ENCODE data around the gene PDAP1. TPM values are rescaled to one million over a fixed set of nuclear protein-coding genes. Genes with fewer than 3 reads are reported as not detected.
A peak's percentile ranks its signal among the peaks of the same experiment; 100 is the strongest.

PDAP1 gene
- total and polyA plus RNA-seq, 2 of the 13 experiments (the other 11 are each of a cell fraction or from before 2014, with no cell fraction given) = 13.0 to 100 TPM

DNA sequence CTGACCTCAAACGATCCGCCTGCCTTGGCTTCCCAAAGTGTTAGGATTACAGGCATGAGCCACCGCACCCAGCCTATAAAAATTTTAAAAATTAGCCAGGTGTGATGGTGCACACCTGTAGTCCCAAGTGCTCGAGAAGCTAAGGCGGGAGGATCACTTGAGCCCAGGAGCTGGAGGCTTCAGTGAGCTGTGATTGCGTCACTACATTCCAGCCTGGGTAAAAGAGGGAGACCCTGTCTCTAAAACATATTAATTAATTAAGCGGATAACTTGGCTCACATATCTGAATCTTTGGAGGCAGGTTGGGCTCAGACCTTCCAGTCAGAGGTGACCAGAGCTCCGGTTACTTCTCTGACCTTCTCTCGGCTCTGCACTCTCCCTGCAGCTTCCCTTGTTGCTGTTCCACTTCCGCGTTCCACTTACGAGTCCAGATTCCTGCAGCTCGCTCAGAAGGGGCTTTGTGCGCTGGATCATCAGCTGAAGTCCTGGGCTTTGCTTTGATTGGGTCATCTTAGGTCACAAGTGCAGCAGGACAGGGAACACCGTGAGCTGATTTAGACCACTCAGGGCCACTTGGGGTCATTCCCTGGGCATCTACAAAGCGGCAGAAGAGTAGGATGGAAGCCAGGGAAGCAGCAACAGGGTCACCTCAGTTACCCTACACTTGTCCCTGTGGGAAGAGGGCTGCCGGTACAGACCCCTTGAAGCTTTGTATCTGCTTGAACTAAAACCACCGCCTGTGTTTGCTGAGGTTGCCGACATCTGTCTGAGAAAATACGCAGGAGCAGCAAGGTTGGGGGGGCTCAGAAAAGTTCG lies 35.9 kb downstream of the PDAP1 start (continued):
- TF ChIP-seq, protein P1, sequence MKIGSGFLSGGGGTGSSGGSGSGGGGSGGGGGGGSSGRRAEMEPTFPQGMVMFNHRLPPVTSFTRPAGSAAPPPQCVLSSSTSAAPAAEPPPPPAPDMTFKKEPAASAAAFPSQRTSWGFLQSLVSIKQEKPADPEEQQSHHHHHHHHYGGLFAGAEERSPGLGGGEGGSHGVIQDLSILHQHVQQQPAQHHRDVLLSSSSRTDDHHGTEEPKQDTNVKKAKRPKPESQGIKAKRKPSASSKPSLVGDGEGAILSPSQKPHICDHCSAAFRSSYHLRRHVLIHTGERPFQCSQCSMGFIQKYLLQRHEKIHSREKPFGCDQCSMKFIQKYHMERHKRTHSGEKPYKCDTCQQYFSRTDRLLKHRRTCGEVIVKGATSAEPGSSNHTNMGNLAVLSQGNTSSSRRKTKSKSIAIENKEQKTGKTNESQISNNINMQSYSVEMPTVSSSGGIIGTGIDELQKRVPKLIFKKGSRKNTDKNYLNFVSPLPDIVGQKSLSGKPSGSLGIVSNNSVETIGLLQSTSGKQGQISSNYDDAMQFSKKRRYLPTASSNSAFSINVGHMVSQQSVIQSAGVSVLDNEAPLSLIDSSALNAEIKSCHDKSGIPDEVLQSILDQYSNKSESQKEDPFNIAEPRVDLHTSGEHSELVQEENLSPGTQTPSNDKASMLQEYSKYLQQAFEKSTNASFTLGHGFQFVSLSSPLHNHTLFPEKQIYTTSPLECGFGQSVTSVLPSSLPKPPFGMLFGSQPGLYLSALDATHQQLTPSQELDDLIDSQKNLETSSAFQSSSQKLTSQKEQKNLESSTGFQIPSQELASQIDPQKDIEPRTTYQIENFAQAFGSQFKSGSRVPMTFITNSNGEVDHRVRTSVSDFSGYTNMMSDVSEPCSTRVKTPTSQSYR (CRISPR knock-in tag; IDR thresholded peaks at IDR 0.05; ENCODE audit: borderline replicate concordance) = no peak
- TF ChIP-seq ZNF367 (CRISPR knock-in tag; IDR thresholded peaks at IDR 0.05; ENCODE audit: borderline replicate concordance) = no peak
- no peak for TF ChIP-seq STAT5B (CRISPR knock-in tag; IDR thresholded peaks at IDR 0.05)
- 0 out of 2 replicates have a peak, but pooled peaks have one; percentile 19 for TF ChIP-seq ZNF644 (CRISPR knock-in tag; IDR thresholded peaks at IDR 0.05; ENCODE audit: low read depth)
- peak; percentile 67; the same call in 1 of the 2 replicates for TF ChIP-seq MIER2 (CRISPR knock-in tag; IDR thresholded peaks at IDR 0.05)
- TF ChIP-seq POLR2G (IDR thresholded peaks at IDR 0.05; ENCODE audit: low read depth, low read length) = peak; percentile 78
- TF ChIP-seq NFYC (CRISPR knock-in tag; IDR thresholded peaks at IDR 0.05) = peak; percentile 65
- TF ChIP-seq, protein P2, sequence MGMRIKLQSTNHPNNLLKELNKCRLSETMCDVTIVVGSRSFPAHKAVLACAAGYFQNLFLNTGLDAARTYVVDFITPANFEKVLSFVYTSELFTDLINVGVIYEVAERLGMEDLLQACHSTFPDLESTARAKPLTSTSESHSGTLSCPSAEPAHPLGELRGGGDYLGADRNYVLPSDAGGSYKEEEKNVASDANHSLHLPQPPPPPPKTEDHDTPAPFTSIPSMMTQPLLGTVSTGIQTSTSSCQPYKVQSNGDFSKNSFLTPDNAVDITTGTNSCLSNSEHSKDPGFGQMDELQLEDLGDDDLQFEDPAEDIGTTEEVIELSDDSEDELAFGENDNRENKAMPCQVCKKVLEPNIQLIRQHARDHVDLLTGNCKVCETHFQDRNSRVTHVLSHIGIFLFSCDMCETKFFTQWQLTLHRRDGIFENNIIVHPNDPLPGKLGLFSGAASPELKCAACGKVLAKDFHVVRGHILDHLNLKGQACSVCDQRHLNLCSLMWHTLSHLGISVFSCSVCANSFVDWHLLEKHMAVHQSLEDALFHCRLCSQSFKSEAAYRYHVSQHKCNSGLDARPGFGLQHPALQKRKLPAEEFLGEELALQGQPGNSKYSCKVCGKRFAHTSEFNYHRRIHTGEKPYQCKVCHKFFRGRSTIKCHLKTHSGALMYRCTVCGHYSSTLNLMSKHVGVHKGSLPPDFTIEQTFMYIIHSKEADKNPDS (CRISPR knock-in tag; IDR thresholded peaks at IDR 0.05) = no peak
- TF ChIP-seq, protein P3, sequence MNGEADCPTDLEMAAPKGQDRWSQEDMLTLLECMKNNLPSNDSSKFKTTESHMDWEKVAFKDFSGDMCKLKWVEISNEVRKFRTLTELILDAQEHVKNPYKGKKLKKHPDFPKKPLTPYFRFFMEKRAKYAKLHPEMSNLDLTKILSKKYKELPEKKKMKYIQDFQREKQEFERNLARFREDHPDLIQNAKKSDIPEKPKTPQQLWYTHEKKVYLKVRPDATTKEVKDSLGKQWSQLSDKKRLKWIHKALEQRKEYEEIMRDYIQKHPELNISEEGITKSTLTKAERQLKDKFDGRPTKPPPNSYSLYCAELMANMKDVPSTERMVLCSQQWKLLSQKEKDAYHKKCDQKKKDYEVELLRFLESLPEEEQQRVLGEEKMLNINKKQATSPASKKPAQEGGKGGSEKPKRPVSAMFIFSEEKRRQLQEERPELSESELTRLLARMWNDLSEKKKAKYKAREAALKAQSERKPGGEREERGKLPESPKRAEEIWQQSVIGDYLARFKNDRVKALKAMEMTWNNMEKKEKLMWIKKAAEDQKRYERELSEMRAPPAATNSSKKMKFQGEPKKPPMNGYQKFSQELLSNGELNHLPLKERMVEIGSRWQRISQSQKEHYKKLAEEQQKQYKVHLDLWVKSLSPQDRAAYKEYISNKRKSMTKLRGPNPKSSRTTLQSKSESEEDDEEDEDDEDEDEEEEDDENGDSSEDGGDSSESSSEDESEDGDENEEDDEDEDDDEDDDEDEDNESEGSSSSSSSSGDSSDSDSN (CRISPR knock-in tag; IDR thresholded peaks at IDR 0.05) = peak; percentile 49
- peak; percentile 84 for TF ChIP-seq ZEB1 (IDR thresholded peaks at IDR 0.05; ENCODE audit: insufficient replicate concordance, low read depth)
- TF ChIP-seq, protein P4, sequence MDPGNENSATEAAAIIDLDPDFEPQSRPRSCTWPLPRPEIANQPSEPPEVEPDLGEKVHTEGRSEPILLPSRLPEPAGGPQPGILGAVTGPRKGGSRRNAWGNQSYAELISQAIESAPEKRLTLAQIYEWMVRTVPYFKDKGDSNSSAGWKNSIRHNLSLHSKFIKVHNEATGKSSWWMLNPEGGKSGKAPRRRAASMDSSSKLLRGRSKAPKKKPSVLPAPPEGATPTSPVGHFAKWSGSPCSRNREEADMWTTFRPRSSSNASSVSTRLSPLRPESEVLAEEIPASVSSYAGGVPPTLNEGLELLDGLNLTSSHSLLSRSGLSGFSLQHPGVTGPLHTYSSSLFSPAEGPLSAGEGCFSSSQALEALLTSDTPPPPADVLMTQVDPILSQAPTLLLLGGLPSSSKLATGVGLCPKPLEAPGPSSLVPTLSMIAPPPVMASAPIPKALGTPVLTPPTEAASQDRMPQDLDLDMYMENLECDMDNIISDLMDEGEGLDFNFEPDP (CRISPR knock-in tag; conservative IDR thresholded peaks at IDR 0.05) = no peak
- TF ChIP-seq, protein P5, sequence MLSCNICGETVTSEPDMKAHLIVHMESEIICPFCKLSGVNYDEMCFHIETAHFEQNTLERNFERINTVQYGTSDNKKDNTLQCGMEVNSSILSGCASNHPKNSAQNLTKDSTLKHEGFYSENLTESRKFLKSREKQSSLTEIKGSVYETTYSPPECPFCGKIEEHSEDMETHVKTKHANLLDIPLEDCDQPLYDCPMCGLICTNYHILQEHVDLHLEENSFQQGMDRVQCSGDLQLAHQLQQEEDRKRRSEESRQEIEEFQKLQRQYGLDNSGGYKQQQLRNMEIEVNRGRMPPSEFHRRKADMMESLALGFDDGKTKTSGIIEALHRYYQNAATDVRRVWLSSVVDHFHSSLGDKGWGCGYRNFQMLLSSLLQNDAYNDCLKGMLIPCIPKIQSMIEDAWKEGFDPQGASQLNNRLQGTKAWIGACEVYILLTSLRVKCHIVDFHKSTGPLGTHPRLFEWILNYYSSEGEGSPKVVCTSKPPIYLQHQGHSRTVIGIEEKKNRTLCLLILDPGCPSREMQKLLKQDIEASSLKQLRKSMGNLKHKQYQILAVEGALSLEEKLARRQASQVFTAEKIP (CRISPR knock-in tag; IDR thresholded peaks at IDR 0.05; ENCODE audit: borderline replicate concordance) = no peak
- 0 out of 2 replicates have a peak, but pooled peaks have one; percentile 42 for TF ChIP-seq NFATC3 (CRISPR knock-in tag; IDR thresholded peaks at IDR 0.05)
- TF ChIP-seq, protein P6, sequence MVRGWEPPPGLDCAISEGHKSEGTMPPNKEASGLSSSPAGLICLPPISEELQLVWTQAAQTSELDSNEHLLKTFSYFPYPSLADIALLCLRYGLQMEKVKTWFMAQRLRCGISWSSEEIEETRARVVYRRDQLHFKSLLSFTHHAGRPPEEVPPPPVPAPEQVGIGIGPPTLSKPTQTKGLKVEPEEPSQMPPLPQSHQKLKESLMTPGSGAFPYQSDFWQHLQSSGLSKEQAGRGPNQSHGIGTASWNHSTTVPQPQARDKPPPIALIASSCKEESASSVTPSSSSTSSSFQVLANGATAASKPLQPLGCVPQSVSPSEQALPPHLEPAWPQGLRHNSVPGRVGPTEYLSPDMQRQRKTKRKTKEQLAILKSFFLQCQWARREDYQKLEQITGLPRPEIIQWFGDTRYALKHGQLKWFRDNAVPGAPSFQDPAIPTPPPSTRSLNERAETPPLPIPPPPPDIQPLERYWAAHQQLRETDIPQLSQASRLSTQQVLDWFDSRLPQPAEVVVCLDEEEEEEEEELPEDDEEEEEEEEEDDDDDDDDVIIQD (CRISPR knock-in tag; IDR thresholded peaks at IDR 0.05; ENCODE audit: low read depth) = 0 out of 2 replicates have a peak, but pooled peaks have one; percentile 51
